ENCODE measurements around the gene QRSL1. TPM values are rescaled to one million over a fixed set of nuclear protein-coding genes. Genes with fewer than 3 reads are reported as not detected.

QRSL1 gene
- total and polyA plus RNA-seq, 2 donors (not counting 1 experiment from before 2014, with no cell fraction given) = 8.2 to 15.2 TPM

GRCh38 chr6:106710580-106710979 is 81.2 kb downstream of the QRSL1 start:
- no peak overlapping the region for H3K27ac ChIP-seq (ENCODE audit: insufficient read depth, low read length)
- no peak overlapping the region for H2AFZ ChIP-seq (ENCODE audit: low read length)
- no peaks in the 10 kb centered on the region for H3K79me2 ChIP-seq (ENCODE audit: control insufficient read depth, insufficient read depth, low read length)
- H3K4me1 ChIP-seq (ENCODE audit: control insufficient read depth, extremely low read depth, insufficient read depth, low read length) = no peaks in the 10 kb centered on the region
- no peak for TF ChIP-seq EZH2 (IDR thresholded peaks at IDR 0.05; ENCODE audit: low read length, missing control alignments)
- TF ChIP-seq, protein P1, sequence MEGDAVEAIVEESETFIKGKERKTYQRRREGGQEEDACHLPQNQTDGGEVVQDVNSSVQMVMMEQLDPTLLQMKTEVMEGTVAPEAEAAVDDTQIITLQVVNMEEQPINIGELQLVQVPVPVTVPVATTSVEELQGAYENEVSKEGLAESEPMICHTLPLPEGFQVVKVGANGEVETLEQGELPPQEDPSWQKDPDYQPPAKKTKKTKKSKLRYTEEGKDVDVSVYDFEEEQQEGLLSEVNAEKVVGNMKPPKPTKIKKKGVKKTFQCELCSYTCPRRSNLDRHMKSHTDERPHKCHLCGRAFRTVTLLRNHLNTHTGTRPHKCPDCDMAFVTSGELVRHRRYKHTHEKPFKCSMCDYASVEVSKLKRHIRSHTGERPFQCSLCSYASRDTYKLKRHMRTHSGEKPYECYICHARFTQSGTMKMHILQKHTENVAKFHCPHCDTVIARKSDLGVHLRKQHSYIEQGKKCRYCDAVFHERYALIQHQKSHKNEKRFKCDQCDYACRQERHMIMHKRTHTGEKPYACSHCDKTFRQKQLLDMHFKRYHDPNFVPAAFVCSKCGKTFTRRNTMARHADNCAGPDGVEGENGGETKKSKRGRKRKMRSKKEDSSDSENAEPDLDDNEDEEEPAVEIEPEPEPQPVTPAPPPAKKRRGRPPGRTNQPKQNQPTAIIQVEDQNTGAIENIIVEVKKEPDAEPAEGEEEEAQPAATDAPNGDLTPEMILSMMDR (conservative IDR thresholded peaks at IDR 0.05 in 1 of 2, IDR thresholded peaks at IDR 0.05 in 1 of 2; ENCODE audit: low read depth in 1 of 2, low read length in 2 of 2) = no peak
- no peaks in the 10 kb centered on the region for H3K9me3 ChIP-seq (ENCODE audit: control insufficient read depth, insufficient read depth, low read depth, low read length)
- H4K20me1 ChIP-seq (ENCODE audit: control insufficient read depth, extremely low read depth, insufficient read depth, low read length) = no peaks in the 10 kb centered on the region
- H3K4me2 ChIP-seq (ENCODE audit: extremely low read depth, insufficient read depth, low read length) = no peak overlapping the region
- DNase-seq (ENCODE audit: low read depth in 2 of 2) = no peak
- H3K4me3 ChIP-seq (replicated peaks in 1 of 4; ENCODE audit: control extremely low read depth in 1 of 4, insufficient read depth in 1 of 4, low read depth in 3 of 4, low read length in 4 of 4) = no peak overlapping the region
- H3K9ac ChIP-seq (ENCODE audit: insufficient read depth, low read length) = no peak overlapping the region
- no peaks in the 10 kb centered on the region for H3K27me3 ChIP-seq (ENCODE audit: control insufficient read depth, insufficient read depth, low read length)
- no peaks in the 10 kb centered on the region for H3K36me3 ChIP-seq (ENCODE audit: control insufficient read depth, insufficient read depth, low read length)

- Histone ChIP-seq H3K9ac (ENCODE audit: insufficient read depth, low read length) (no peak overlapping the region), H2AFZ (ENCODE audit: low read length) (no peak overlapping the region), H3K9me3 (ENCODE audit: control insufficient read depth, insufficient read depth, low read depth, low read length) (no peaks in the 10 kb centered on the region), H3K79me2 (ENCODE audit: control insufficient read depth, insufficient read depth, low read length) (no peaks in the 10 kb centered on the region), H3K36me3 (ENCODE audit: control insufficient read depth, insufficient read depth, low read length) (no peaks in the 10 kb centered on the region), H3K4me2 (ENCODE audit: extremely low read depth, insufficient read depth, low read length) (no peak overlapping the region), H4K20me1 (ENCODE audit: control insufficient read depth, extremely low read depth, insufficient read depth, low read length) (no peaks in the 10 kb centered on the region), H3K4me3 (replicated peaks in 1 of 4; ENCODE audit: control extremely low read depth in 1 of 4, insufficient read depth in 1 of 4, low read depth in 3 of 4, low read length in 4 of 4) (no peak overlapping the region), H3K4me1 (ENCODE audit: control insufficient read depth, extremely low read depth, insufficient read depth, low read length) (no peaks in the 10 kb centered on the region), H3K27me3 (ENCODE audit: control insufficient read depth, insufficient read depth, low read length) (no peaks in the 10 kb centered on the region), H3K27ac (ENCODE audit: insufficient read depth, low read length) (no peak overlapping the region)
- no peak for TF ChIP-seq EZH2 (IDR thresholded peaks at IDR 0.05; ENCODE audit: low read length, missing control alignments)
- TF ChIP-seq, protein P1 (conservative IDR thresholded peaks at IDR 0.05 in 1 of 2, IDR thresholded peaks at IDR 0.05 in 1 of 2; ENCODE audit: low read depth in 1 of 2, low read length in 2 of 2) = no peak
- DNase-seq (ENCODE audit: low read depth in 2 of 2) = no peak
Measured at GRCh38 chr6:106714281-106714680, 84.9 kb downstream of the QRSL1 start.

DNA sequence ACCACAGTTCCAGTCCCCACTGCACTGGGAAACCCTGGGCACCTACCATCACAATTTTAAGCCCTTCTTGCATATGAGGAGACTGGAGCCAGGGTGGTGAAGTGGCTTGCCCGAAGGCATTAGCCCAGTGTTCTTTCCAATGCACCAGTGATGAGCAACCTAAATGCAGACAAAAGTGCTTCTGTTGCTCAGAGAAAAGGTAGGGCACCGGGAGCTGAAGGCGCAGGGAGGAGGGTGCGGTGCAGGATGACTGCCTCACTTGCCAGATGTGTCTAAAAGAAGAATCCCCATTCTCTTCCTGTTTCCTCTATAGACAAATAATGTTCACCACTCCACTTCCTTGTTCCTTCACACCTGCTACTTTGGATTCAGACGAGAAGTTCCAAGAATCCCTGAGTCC is 86.5 kb downstream of the QRSL1 start:
- H3K4me3 ChIP-seq (replicated peaks in 1 of 4; ENCODE audit: control extremely low read depth in 1 of 4, insufficient read depth in 1 of 4, low read depth in 3 of 4, low read length in 4 of 4) = no peak overlapping the region
- H3K79me2 ChIP-seq (ENCODE audit: control insufficient read depth, insufficient read depth, low read length) = no peaks in the 10 kb centered on the region
- no peaks in the 10 kb centered on the region for H4K20me1 ChIP-seq (ENCODE audit: control insufficient read depth, extremely low read depth, insufficient read depth, low read length)
- H2AFZ ChIP-seq (ENCODE audit: low read length) = no peak overlapping the region
- H3K9ac ChIP-seq (ENCODE audit: insufficient read depth, low read length) = no peak overlapping the region
- no peaks in the 10 kb centered on the region for H3K9me3 ChIP-seq (ENCODE audit: control insufficient read depth, insufficient read depth, low read depth, low read length)
- no peaks in the 10 kb centered on the region for H3K27me3 ChIP-seq (ENCODE audit: control insufficient read depth, insufficient read depth, low read length)
- no peak for DNase-seq (ENCODE audit: low read depth in 2 of 2)
- TF ChIP-seq, protein P1 (conservative IDR thresholded peaks at IDR 0.05 in 1 of 2, IDR thresholded peaks at IDR 0.05 in 1 of 2; ENCODE audit: low read depth in 1 of 2, low read length in 2 of 2) = no peak
- no peak overlapping the region for H3K27ac ChIP-seq (ENCODE audit: insufficient read depth, low read length)
- H3K4me1 ChIP-seq (ENCODE audit: control insufficient read depth, extremely low read depth, insufficient read depth, low read length) = no peaks in the 10 kb centered on the region
- H3K4me2 ChIP-seq (ENCODE audit: extremely low read depth, insufficient read depth, low read length) = no peak overlapping the region
- no peaks in the 10 kb centered on the region for H3K36me3 ChIP-seq (ENCODE audit: control insufficient read depth, insufficient read depth, low read length)
